Activated naive CD8-positive, alpha-beta T cell treated with anti-CD3 and anti-CD28 coated beads, Interleukin-2, amount 10 ng/mL, durations not matched to agents 7 days and 5 days (primary cell): ENCODE data around the gene P2RY12. TPM values are rescaled to one million over a fixed set of nuclear protein-coding genes. Genes with fewer than 3 reads are reported as not detected.

Experiments
- total RNA-seq, 2 experiments: library from RNA; stranded (reverse); gene quantifications; one replicate each; pipeline ENCODE4 v1.2.3, GENCODE V29; 2021

Gene P2RY12
- total RNA-seq, 2 experiments from 2014 or later, result not detected

Other genes starting within 250 kb of the P2RY12 start
- 100 to 1,000 TPM; 142 TPM for gene GPR171, start 181.5 kb downstream of the P2RY12 start, total RNA-seq
- gene P2RY14, start 106.2 kb downstream of the P2RY12 start, total RNA-seq, result 1 to 10 TPM; 1.2 to 1.9 TPM
- not detected for gene GPR87, start 67.9 kb downstream of the P2RY12 start, total RNA-seq
- gene P2RY13, start 55.2 kb downstream of the P2RY12 start, total RNA-seq, result not detected
- gene IGSF10, start 76.3 kb upstream of the P2RY12 start, total RNA-seq, result not detected